Keratinocyte (primary cell): Measurements from ENCODE around the gene ITGB4.

Experiments used
- EZH2 ChIP-seq: IDR thresholded peaks from one replicate; pipeline ENCODE4 v1.6.1; 2012; ENCODE audit warnings: inconsistent platforms, mild to moderate bottlenecking, low read length, moderate library complexity
- TF ChIP-seq, protein P1 (sequence below), 3 experiments: IDR thresholded peaks in 1 of 3; conservative IDR thresholded peaks in 1 of 3; optimal IDR thresholded peaks in 1 of 3; 2 replicates in 2 of 3; 3 replicates in 1 of 3; pipeline versions ENCODE3 to v1.5.1; 2011; ENCODE audit warnings: low read length in 3 of 3, mild to moderate bottlenecking in 3 of 3, moderate library complexity in 2 of 3, control low read depth in 1 of 3, inconsistent platforms in 1 of 3; ENCODE audit not compliant: insufficient read depth in 2 of 3; ENCODE audit errors: extremely low read depth in 1 of 3

DNA sequence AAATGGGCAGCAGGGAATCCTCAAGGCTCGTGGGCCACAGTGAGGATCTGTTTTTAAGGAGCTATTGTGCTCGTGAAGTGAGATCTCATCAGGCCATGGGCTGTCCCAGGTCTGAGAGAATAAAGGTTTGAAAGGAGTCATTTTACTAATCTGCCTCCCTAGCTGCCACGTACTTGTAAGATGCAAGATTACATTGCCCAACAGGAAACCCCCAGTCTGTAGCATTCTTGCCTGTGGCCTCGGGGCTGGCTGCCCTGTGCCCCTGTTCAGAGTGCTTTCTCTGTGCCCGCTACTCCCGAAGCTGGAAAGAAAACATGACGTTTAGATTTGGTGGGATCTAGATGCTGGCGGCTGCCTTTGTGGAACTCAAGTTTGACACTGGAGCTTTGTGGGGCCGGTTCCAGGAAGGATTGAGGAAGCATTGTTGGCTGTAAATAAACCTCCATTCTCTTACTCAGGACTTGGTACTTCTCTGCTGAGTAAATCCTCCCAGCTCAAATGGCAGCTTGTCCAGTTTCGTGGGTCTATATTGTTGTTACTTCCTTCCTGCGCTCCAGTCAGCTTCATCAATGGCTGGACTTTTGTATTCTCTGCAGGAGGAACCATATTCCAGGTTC lies 32.9 kb upstream of the ITGB4 start:
- TF ChIP-seq EZH2, result no peak
- TF ChIP-seq, protein P1, sequence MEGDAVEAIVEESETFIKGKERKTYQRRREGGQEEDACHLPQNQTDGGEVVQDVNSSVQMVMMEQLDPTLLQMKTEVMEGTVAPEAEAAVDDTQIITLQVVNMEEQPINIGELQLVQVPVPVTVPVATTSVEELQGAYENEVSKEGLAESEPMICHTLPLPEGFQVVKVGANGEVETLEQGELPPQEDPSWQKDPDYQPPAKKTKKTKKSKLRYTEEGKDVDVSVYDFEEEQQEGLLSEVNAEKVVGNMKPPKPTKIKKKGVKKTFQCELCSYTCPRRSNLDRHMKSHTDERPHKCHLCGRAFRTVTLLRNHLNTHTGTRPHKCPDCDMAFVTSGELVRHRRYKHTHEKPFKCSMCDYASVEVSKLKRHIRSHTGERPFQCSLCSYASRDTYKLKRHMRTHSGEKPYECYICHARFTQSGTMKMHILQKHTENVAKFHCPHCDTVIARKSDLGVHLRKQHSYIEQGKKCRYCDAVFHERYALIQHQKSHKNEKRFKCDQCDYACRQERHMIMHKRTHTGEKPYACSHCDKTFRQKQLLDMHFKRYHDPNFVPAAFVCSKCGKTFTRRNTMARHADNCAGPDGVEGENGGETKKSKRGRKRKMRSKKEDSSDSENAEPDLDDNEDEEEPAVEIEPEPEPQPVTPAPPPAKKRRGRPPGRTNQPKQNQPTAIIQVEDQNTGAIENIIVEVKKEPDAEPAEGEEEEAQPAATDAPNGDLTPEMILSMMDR (optimal IDR thresholded peaks at IDR 0.05 in 1 of 3, IDR thresholded peaks at IDR 0.05 in 1 of 3, conservative IDR thresholded peaks at IDR 0.05 in 1 of 3; ENCODE audit: extremely low read depth in 1 of 3, insufficient read depth in 2 of 3, low read length in 3 of 3), result no peak
